MM.1S (cell line): ENCODE data around the gene SLC8A3.

Source experiments
- DNase-seq: peaks from one replicate; pipeline ENCODE4 v3.0.0-alpha.2; 2015
- H2AFZ ChIP-seq: fragments of 300-600 bp; sonication (generic); 2 replicates; pipeline ENCODE4 v1.6.0; 2016; ENCODE audit warnings: antibody characterized with exemption, low read length
- H3F3A ChIP-seq: fragments of 300-600 bp; sonication (generic); 2 replicates; pipeline ENCODE4 v1.6.1; 2016; ENCODE audit warnings: mild to moderate bottlenecking, antibody characterized with exemption, low read length, moderate library complexity, mixed read lengths; ENCODE audit not compliant: insufficient read depth
- H3K27ac ChIP-seq: fragments of 300-600 bp; sonication (generic); 2 replicates; pipeline ENCODE4 v1.5.1; 2016; ENCODE audit warnings: mild to moderate bottlenecking, low read length
- H3K27me3 ChIP-seq: fragments of 300-600 bp; sonication (generic); replicated peaks from 2 replicates; pipeline ENCODE4 v1.6.0; 2016; ENCODE audit warnings: low read length; ENCODE audit not compliant: insufficient read depth
- H3K36me3 ChIP-seq: fragments of 300-600 bp; sonication (generic); replicated peaks from 2 replicates; pipeline ENCODE4 v1.6.1; 2016; ENCODE audit warnings: mild to moderate bottlenecking, low read length, mixed read lengths; ENCODE audit not compliant: insufficient read depth
- H3K4me1 ChIP-seq: fragments of 300-600 bp; sonication (generic); 2 replicates; pipeline ENCODE4 v1.6.1; 2016; ENCODE audit warnings: low read length, mixed read lengths
- H3K4me2 ChIP-seq: fragments of 300-600 bp; sonication (generic); 2 replicates; pipeline ENCODE4 v1.6.0; 2016; ENCODE audit warnings: low read depth, low read length
- H3K4me3 ChIP-seq: fragments of 300-600 bp; sonication (generic); 2 replicates; pipeline ENCODE4 v1.5.1; 2016; ENCODE audit warnings: low read length, mixed read lengths
- H3K79me2 ChIP-seq: fragments of 300-600 bp; sonication (generic); 2 replicates; pipeline ENCODE4 v1.6.1; 2016; ENCODE audit warnings: mixed run types, low read length, mixed read lengths
- H3K9ac ChIP-seq: fragments of 300-600 bp; sonication (generic); 2 replicates; pipeline ENCODE4 v1.6.1; 2016; ENCODE audit warnings: low read length, mixed read lengths
- H3K9me2 ChIP-seq: fragments of 300-600 bp; sonication (generic); replicated peaks from 2 replicates; pipeline ENCODE4 v1.6.1; 2016; ENCODE audit warnings: mild to moderate bottlenecking, low read length, mixed read lengths; ENCODE audit not compliant: insufficient read depth
- H3K9me3 ChIP-seq: fragments of 300-600 bp; sonication (generic); replicated peaks from 2 replicates; pipeline ENCODE4 v1.6.1; 2016; ENCODE audit warnings: mild to moderate bottlenecking, low read length, mixed read lengths; ENCODE audit not compliant: insufficient read depth
- H4K20me1 ChIP-seq: fragments of 300-600 bp; sonication (generic); 2 replicates; pipeline ENCODE4 v1.6.1; 2016; ENCODE audit warnings: mild to moderate bottlenecking, low read length, moderate library complexity, mixed read lengths; ENCODE audit not compliant: insufficient read depth
- CTCF ChIP-seq: fragments of 300-600 bp; sonication (generic); IDR thresholded peaks from 2 replicates; pipeline ENCODE4 v1.5.1; 2016; ENCODE audit warnings: antibody characterized with exemption, low read length, mixed read lengths
- EZH2 ChIP-seq: fragments of 300-600 bp; sonication (generic); optimal IDR thresholded peaks from 2 replicates; pipeline ENCODE3; 2017; ENCODE audit warnings: low read depth, mild to moderate bottlenecking, antibody characterized with exemption, low read length, mixed read lengths
- EZH2phosphoT487 ChIP-seq: fragments of 300-600 bp; sonication (generic); IDR thresholded peaks from 2 replicates; pipeline ENCODE4 v1.6.1; 2018; ENCODE audit warnings: antibody characterized with exemption, low read length

Gene SLC8A3

DNA sequence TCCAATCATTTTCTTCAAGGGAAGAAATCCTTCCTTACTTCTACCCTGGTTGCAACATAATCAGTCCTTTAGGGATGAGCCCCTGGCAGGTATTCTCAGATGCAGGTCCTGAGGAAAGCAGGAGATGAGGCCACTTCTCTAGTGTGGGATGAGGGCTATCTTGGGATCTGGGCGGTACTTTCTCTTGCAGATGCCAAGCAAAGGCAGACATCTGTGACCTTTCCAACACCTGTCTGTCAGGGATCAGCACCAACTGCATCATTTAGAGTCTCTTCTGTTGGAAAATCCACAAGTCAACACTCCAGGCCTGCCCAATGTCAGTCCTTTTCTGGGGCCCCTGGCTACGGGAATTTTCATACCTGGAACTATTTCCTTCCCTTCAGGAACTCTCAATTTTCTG, 129.2 kb downstream of the SLC8A3 start:
- H4K20me1 ChIP-seq = no peaks in the 10 kb centered on the region
- H3K4me1 ChIP-seq = no peaks in the 10 kb centered on the region
- H3K79me2 ChIP-seq = no peaks in the 10 kb centered on the region
- H3K9ac ChIP-seq = no peak overlapping the region
- no peaks in the 10 kb centered on the region for H3K27me3 ChIP-seq
- TF ChIP-seq EZH2 (no peak), CTCF (no peak), EZH2phosphoT487 (no peak)
- H3K36me3 ChIP-seq = no peaks in the 10 kb centered on the region
- H3K9me3 ChIP-seq = no peaks in the 10 kb centered on the region
- no peak overlapping the region for H2AFZ ChIP-seq
- H3K4me2 ChIP-seq = no peak overlapping the region
- no peaks in the 10 kb centered on the region for H3F3A ChIP-seq
- no peak overlapping the region for H3K27ac ChIP-seq
- H3K9me2 ChIP-seq = no peaks in the 10 kb centered on the region
- no peak for DNase-seq
- no peak overlapping the region for H3K4me3 ChIP-seq

DNA sequence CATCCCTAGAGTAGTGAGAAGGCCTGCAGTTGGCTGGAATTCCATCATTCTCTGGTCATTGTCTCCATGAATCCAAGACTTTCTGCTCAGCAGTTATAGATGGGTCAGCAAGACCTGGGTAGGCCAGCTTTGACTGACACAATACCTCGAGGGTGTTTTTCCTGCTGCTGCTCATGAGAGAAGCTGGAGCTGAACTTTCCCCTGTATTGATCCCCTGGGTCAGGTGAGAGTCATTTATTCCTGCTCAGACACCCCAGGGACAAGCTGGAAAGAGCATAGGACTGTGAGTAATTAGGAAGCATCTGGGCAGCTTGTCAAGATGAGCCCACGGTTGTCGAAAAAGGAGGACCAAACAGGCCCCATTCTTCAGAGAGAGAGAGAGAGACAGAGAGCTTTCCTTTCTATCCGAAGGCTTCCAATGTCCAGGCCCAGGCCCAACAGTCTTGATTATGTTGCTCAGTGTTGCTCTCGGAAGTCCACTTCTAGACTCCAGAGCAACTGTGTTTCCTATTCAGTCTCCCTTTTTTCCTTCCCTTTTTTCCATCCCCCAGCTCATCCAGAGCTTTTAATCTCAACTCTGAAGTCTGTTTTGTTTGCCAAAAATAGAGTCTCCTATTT, 131.1 kb downstream of the SLC8A3 start:
- no peaks in the 10 kb centered on the region for H4K20me1 ChIP-seq
- H3K4me3 ChIP-seq = no peak overlapping the region
- H3F3A ChIP-seq = no peaks in the 10 kb centered on the region
- no peak overlapping the region for H3K9ac ChIP-seq
- DNase-seq = no peak
- no peak overlapping the region for H3K27ac ChIP-seq
- TF ChIP-seq EZH2phosphoT487 (no peak), EZH2 (no peak), CTCF (no peak)
- H3K27me3 ChIP-seq = no peaks in the 10 kb centered on the region
- H2AFZ ChIP-seq = no peak overlapping the region
- no peaks in the 10 kb centered on the region for H3K9me3 ChIP-seq
- H3K9me2 ChIP-seq = no peaks in the 10 kb centered on the region
- no peak overlapping the region for H3K4me2 ChIP-seq
- H3K79me2 ChIP-seq = no peaks in the 10 kb centered on the region
- H3K36me3 ChIP-seq = no peaks in the 10 kb centered on the region
- H3K4me1 ChIP-seq = no peaks in the 10 kb centered on the region

DNA sequence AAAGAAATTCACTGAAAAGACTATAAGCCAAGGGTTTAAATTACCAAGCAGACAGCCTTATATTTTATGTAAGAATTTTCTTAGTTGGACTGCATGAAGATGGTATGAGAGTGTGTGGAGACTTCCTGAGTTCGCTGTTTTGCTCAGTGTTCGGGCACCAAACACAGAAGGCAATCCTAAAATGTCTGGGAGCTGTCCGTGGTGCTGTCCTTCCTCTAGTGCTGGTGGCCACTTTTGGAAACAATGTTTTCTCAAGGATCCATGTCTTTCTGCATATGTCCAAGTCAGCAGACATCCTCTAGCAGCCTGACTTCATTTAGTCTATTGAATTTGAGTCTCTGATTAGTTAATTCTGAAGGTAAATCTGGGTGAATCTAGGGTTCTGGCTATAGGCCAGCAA, 135.8 kb downstream of the SLC8A3 start:
- Histone ChIP-seq H3F3A (no peaks in the 10 kb centered on the region), H3K36me3 (no peaks in the 10 kb centered on the region), H2AFZ (no peak overlapping the region), H3K4me3 (no peak overlapping the region), H3K9ac (no peak overlapping the region), H3K4me2 (no peak overlapping the region), H3K79me2 (no peaks in the 10 kb centered on the region), H3K4me1 (no peaks in the 10 kb centered on the region), H4K20me1 (no peaks in the 10 kb centered on the region), H3K27me3 (no peaks in the 10 kb centered on the region), H3K9me2 (no peaks in the 10 kb centered on the region), H3K9me3 (no peaks in the 10 kb centered on the region), H3K27ac (no peak overlapping the region)
- peak; percentile 33 for DNase-seq
- TF ChIP-seq EZH2phosphoT487 (no peak), EZH2 (no peak), CTCF (no peak)
